Measurements from ENCODE around the gene CHIT1.

GRCh38 chr1:203167913-203168200 is 61.6 kb downstream of the CHIT1 start:
- TF ChIP-seq POLR2A (IDR thresholded peaks at IDR 0.05) = no peak
- TF ChIP-seq CTCF (IDR thresholded peaks at IDR 0.05) = no peak
